K562 (cell line): Measurements from ENCODE around the gene CSAD. TPM values are rescaled to one million over a fixed set of nuclear protein-coding genes. Genes with fewer than 3 reads are reported as not detected.
A peak's percentile ranks its signal among the peaks of the same experiment; 100 is the strongest.

Experiments used
- AFF1 ChIP-seq, 2 experiments: fragments of 450-650 bp; IDR thresholded peaks; 2 replicates each; pipeline ENCODE4 v1.6.1; 2018; ENCODE audit warnings: mild to moderate bottlenecking in 2 of 2, low read depth in 1 of 2; ENCODE audit not compliant: partially characterized antibody in 2 of 2
- BCOR ChIP-seq: fragments of 450-650 bp; IDR thresholded peaks from 2 replicates; pipeline ENCODE4 v1.6.1; 2016
- CHD4 ChIP-seq: fragments of 200-600 bp; sonication (generic); IDR thresholded peaks from 3 replicates; pipeline ENCODE4 v1.6.1; 2012; ENCODE audit warnings: low read depth, mild to moderate bottlenecking, mixed read lengths, low read length, inconsistent platforms; ENCODE audit not compliant: insufficient read depth, insufficient replicate concordance, poor library complexity, severe bottlenecking
- POLR2A ChIP-seq: fragments of 450-650 bp; conservative IDR thresholded peaks from 2 replicates; pipeline ENCODE4 v1.6.1; 2016
- POLR2AphosphoS5 ChIP-seq: IDR thresholded peaks from 2 replicates; pipeline ENCODE4 v1.6.1; 2011; ENCODE audit warnings: mild to moderate bottlenecking, low read depth, low read length, moderate library complexity; ENCODE audit not compliant: control insufficient read depth, insufficient read depth
- REST ChIP-seq, 2 experiments: fragments of 450-650 bp; formaldehyde crosslinking in 1 of 2; IDR thresholded peaks; 2 replicates each; pipeline versions ENCODE4 v1.4.0 to v1.6.1; 2014 to 2020; ENCODE audit warnings: mild to moderate bottlenecking in 2 of 2, borderline replicate concordance in 1 of 2, low read depth in 1 of 2
- TARDBP ChIP-seq: fragments of 450-650 bp; IDR thresholded peaks from 2 replicates; pipeline ENCODE4 v1.6.1; 2016
- ZNF609 ChIP-seq: sonication (generic); formaldehyde crosslinking; IDR thresholded peaks from 2 replicates; pipeline ENCODE4 v1.8.1; 2023; ENCODE audit warnings: missing genetic modification reagents, mild to moderate bottlenecking, borderline replicate concordance
- polyA plus RNA-seq, 8 experiments: library from polyadenylated mRNA; depleted of rRNA in 4 of 8; stranded (reverse) in 5 of 8; unstranded in 3 of 8; fragments of >200 nt; fragmentation: Nextera tagmentation in 2 of 8; fragmentation: Illumina TruSeq in 1 of 8; extraction: Ambion mirVana in 2 of 8; extraction: Trizol in 1 of 8; gene quantifications; 2 replicates each; pipeline versions ENCODE4 v1.2.1 to v1.2.3, GENCODE V29; 2011 to 2014; ENCODE audit warnings: inconsistent platforms in 1 of 8, missing spikeins in 1 of 8
- total RNA-seq, 7 experiments: library from RNA; depleted of rRNA in 6 of 7; stranded (reverse); fragments of >200 nt in 6 of 7; fragmentation: Illumina TruSeq in 2 of 7; extraction: Trizol in 2 of 7; gene quantifications; 2 replicates each; pipeline versions ENCODE4 v1.2.1 to v1.2.3, GENCODE V29; 2011 to 2021; ENCODE audit warnings: low replicate concordance in 1 of 7

CSAD gene
- total and polyA plus RNA-seq, 9 of the 15 experiments (the other 6 are each of a cell fraction or from before 2014, with no cell fraction given), result 1.8 to 19.6 (median 8.1) TPM

GRCh38 chr12:53221203-53222080 lies 40.7 kb upstream of the CSAD start (continued):
- TF ChIP-seq ZNF609 (CRISPR knock-in tag), result peak; percentile 45; the same call in 1 of the 2 replicates
- TF ChIP-seq TARDBP, result 0 out of 2 replicates have a peak, but pooled peaks have one; percentile 47
- no peak; the same call in 1 of the 2 replicates for TF ChIP-seq BCOR
- peak; percentile 35; the same call in 1 of the 2 replicates for TF ChIP-seq POLR2AphosphoS5
- peak; percentile 10; the same call in 1 of the 2 replicates for TF ChIP-seq REST (IDR thresholded peaks at IDR 0.05; ENCODE audit: borderline replicate concordance)
- TF ChIP-seq REST (CRISPR knock-in tag; IDR thresholded peaks at IDR 0.05; ENCODE audit: low read depth), result no peak
- peak; percentile 87 for TF ChIP-seq POLR2A
- TF ChIP-seq AFF1 (IDR thresholded peaks at IDR 0.05; ENCODE audit: low read depth in 1 of 2, partially characterized antibody in 2 of 2), result peak in 1 of 2 experiments; percentile 81
- TF ChIP-seq CHD4, result peak; percentile 41
